SIG-M5 treated with dmso at 0.1 percent for 504 hours (cell line): ENCODE data around the gene DNAH5.
"Not testable (repeated sequence)": the region's sequence is repeated elsewhere in the genome, so short reads cannot be mapped to it uniquely, and the experiment has no call there.

Experiments
- DNase-seq: peaks from one replicate; lab custom pipeline; 2025; ENCODE audit not compliant: unreplicated experiment; lab: John Stamatoyannopoulos, UW

The DNAH5 gene

GRCh38 chr5:13833440-13833839 is 111.0 kb downstream of the DNAH5 start:
- DNase-seq = no peak

- peak; percentile 0 for DNase-seq
Observed at GRCh38 chr5:13831351-13831750, 113.1 kb downstream of the DNAH5 start.

GRCh38 chr5:13830536-13830935 is 114.0 kb downstream of the DNAH5 start:
- DNase-seq = no peak

- no peak for DNase-seq
Observed at GRCh38 chr5:13821366-13821765, 123.1 kb downstream of the DNAH5 start.

- DNase-seq = no peak
Observed at GRCh38 chr5:13816126-13816525, 128.4 kb downstream of the DNAH5 start.

GRCh38 chr5:13814301-13814700 is 130.2 kb downstream of the DNAH5 start:
- peak; percentile 6 for DNase-seq

GRCh38 chr5:13809921-13810320 is 134.6 kb downstream of the DNAH5 start:
- no peak for DNase-seq

- DNase-seq = no peak
Observed at GRCh38 chr5:13804336-13804735, 140.2 kb downstream of the DNAH5 start.

GRCh38 chr5:13798569-13798968 is 145.9 kb downstream of the DNAH5 start:
- not testable (repeated sequence) for DNase-seq

- DNase-seq = no peak
Observed at GRCh38 chr5:13785781-13786415, 158.6 kb downstream of the DNAH5 start.

GRCh38 chr5:13783726-13784125 is 160.8 kb downstream of the DNAH5 start:
- DNase-seq = no peak

GRCh38 chr5:13780081-13780480 is 164.4 kb downstream of the DNAH5 start:
- DNase-seq = no peak

GRCh38 chr5:13773649-13774048 is 170.8 kb downstream of the DNAH5 start:
- DNase-seq = no peak

GRCh38 chr5:13771011-13771571 is 173.4 kb downstream of the DNAH5 start:
- DNase-seq = no peak

GRCh38 chr5:13766236-13766635 is 178.3 kb downstream of the DNAH5 start:
- no peak for DNase-seq

GRCh38 chr5:13763719-13764118 is 180.8 kb downstream of the DNAH5 start:
- no peak for DNase-seq

GRCh38 chr5:13749766-13750165 is 194.7 kb downstream of the DNAH5 start:
- DNase-seq = no peak

- no peak for DNase-seq
Observed at GRCh38 chr5:13746026-13746425, 198.5 kb downstream of the DNAH5 start.

- no peak for DNase-seq
Observed at GRCh38 chr5:13745508-13745907, 199.0 kb downstream of the DNAH5 start.

GRCh38 chr5:13740471-13740870 is 204.0 kb downstream of the DNAH5 start:
- DNase-seq = no peak

- DNase-seq = no peak
Observed at GRCh38 chr5:13739479-13739878, 205.0 kb downstream of the DNAH5 start.

GRCh38 chr5:13735691-13736090 is 208.8 kb downstream of the DNAH5 start:
- no peak for DNase-seq

- no peak for DNase-seq
Observed at GRCh38 chr5:13731121-13731628, 213.3 kb downstream of the DNAH5 start.
